NK-92 (cell line): ENCODE results near the gene RTTN.
"Not testable (repeated sequence)": the region's sequence is repeated elsewhere in the genome, so short reads cannot be mapped to it uniquely, and the experiment has no call there.

Experiments
- DNase-seq: peaks from one replicate; lab custom pipeline; 2025; ENCODE audit not compliant: unreplicated experiment; lab: John Stamatoyannopoulos, UW

RTTN gene

GRCh38 chr18:69982417-69982816, 223.1 kb downstream of the RTTN start:
- DNase-seq: no peak

- no peak for DNase-seq
Observed at GRCh38 chr18:69981948-69982347, 223.5 kb downstream of the RTTN start.

- DNase-seq: no peak
Observed at GRCh38 chr18:69980982-69981804, 224.3 kb downstream of the RTTN start.

DNA sequence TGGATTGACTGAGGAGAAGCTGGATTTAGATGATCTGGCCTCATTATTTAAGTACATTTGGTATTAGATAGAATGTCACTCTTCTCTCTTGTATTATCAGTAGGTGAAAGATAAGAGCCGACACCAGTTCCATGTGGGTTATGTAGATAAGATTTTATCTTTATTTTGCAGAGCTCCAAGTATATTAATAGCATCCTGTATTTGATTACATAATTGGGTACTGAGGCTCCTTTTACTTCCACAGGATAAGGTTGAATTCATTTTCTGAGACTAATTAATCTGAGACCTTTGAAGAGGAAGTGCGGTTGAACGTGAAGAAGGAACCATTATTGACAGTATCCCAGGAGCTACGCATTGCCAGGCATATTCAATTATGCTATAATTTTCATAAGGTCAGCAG, 225.0 kb downstream of the RTTN start:
- DNase-seq: no peak

DNA sequence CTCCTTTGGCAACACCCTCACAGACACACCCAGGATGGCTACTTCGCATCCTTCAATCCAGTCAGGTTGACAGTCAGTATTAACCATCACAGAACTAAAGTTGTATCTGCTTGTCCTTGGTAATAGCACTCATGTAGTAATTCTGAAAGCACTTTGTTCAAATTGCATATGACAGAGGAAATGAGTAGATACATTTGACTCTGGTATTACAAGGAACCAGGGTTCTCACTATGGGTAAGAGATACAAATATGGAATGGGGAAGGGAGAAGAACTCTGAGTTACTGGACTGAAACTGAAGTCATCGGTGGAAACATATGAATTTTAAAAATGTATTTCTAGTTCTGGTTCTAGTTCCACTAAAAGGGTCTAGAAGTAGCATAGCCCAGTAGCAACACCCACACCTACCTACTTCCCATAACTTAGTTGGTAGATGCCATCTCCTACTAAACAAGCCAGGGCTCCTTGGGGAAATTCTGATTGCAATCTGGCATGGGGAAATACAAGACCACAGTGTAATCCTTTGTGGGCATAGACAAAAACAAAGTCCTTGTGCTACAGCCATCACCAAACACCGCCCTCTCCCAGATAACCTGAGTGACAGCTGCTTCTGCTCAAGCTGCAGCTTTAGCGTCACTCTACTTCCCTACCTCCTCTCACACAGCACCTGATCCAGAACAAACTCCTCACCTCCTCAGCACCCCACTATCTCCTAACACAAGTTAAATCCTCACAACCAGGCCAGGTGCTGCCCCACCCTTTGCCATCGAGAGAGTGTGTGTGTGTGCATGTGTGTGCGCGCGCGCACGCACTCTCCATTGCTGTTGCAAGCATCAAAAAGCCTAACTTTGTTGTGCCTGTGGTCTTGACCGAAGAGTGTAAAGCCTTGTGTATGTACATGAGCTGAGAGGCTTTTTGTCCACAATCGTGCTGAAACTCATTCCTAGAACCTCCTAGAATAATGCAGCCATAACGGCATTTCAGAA, 226.5 kb downstream of the RTTN start:
- no peak for DNase-seq

- not testable (repeated sequence) for DNase-seq
Observed at GRCh38 chr18:69975294-69975693, 230.2 kb downstream of the RTTN start.

DNA sequence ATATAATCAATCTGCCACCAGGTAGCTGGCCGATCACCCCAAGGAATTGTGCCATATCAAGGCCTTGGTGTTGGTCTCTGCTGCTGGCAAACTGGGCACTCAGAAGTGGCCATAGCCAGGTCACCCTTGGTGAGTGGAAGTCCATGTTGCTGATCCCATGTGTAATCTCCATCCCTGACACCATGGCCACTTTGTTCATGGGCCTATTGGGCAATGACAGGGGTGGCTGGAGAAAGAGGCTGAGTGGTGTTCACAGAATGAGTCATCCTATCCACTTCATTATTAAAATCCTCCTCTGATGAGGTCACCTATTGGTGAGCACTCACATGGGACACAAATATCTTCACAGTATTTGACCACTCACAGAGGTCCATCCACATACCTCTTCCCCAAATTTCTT, 231.1 kb downstream of the RTTN start:
- DNase-seq: no peak

DNA sequence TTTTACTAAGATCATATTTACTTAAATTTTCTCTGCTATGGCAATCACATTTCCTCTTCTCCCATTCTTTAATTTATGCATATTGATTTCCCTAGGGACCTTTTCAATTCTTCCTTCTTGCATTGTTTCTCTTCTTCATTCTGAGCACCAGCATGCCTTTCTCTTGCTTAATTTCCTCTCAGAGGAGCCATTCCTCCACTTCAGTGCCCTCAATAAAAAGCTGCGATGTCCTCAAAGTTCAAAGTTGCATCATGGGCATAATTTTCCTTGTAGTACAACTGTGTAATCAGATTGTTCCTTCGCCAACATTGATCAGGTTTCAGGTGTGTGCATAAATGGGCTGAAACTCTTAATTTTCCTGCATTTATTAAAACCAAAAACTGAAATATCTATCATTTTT, 236.0 kb downstream of the RTTN start:
- no peak for DNase-seq

- no peak for DNase-seq
Observed at GRCh38 chr18:69968039-69968438, 237.4 kb downstream of the RTTN start.

- no peak for DNase-seq
Observed at GRCh38 chr18:69963196-69963595, 242.3 kb downstream of the RTTN start.

DNA sequence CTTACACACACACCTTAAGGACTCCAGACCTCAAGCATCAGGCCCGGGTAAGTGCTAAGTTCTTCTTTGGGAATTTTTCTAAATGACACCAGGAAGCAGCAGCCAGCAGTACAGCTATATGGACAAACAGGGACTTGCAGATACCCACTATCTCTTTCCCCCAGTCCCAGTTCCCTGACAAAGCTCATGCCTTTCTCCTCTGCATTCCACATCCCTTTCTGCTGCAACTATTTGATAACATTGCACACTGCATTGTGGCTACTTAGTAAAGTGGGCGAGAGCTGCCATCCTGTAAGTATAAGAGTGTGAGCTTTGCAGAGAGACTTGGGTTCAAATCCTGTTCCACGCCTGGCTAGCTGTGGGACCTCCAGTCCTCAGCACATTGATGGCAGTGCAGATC, 243.8 kb downstream of the RTTN start:
- DNase-seq: no peak

DNA sequence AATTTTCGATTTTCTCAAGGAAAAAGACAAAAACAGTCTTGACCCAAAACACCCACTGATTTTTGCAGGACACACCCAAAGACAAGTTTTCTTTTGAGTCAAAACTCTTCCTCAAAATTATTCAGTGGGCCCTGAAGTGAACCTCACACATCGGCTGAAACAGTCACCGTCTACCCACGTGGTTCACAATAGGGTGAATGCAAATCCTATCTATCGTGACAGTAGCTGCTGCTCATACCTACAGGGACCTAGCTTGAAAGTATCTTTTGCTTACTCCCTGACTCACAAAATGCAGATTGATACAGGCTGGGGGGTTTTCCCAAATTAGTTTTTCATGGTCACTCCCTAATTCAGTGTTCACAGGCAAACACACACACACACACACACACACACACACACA, 247.1 kb downstream of the RTTN start:
- no peak for DNase-seq

GRCh38 chr18:69957747-69958146, 247.7 kb downstream of the RTTN start:
- DNase-seq: no peak

- DNase-seq: no peak
Observed at GRCh38 chr18:69956665-69957620, 248.5 kb downstream of the RTTN start.

DNA sequence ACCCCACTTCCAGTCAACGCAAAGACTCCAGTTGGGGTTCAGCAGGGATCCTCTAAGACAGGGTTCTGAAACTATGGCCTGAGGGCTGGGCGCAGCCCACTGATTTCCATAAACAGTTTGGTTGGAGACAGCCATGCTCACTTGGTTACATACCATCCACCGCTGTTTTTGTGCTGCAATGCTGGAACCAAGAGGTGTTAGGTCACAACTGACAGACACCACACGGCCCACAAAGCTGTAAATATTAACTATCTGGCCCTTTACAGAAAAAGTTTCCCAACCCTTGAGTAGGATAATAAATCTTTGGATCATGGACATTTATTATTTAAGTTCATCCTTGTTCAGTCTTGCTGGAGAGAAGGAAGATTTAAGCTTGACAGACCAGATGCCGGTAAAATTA, 249.4 kb downstream of the RTTN start:
- DNase-seq: no peak

- no peak for DNase-seq
Observed at GRCh38 chr18:69954719-69955480, 250.6 kb downstream of the RTTN start.

GRCh38 chr18:69953191-69953590, 252.3 kb downstream of the RTTN start:
- no peak for DNase-seq
